B cell (primary cell): ENCODE measurements around the gene CREB3L4. TPM values are rescaled to one million over a fixed set of nuclear protein-coding genes. Genes with fewer than 3 reads are reported as not detected.

ENCODE experiments used
- ATAC-seq: fragments of 200-7000 bp; cut with Tn5 transposase; one replicate; pipeline ENCODE4 v1.10.0; 2021; ENCODE audit warnings: low read depth, mild to moderate bottlenecking, moderate number of reproducible peaks, moderate library complexity
- CTCF ChIA-PET: fragments of 350-600 bp; sonication (Branson Sonifier 250); formaldehyde crosslinking; loops from one replicate; lab custom pipeline; 2021; ENCODE audit warnings: antibody characterized with exemption, inconsistent platforms; lab: Charles Lee
- POLR2A ChIA-PET: fragments of 350-600 bp; sonication (Branson Sonifier 250); formaldehyde crosslinking; loops from one replicate; lab custom pipeline; 2021; ENCODE audit warnings: antibody characterized with exemption; lab: Charles Lee
- DNase-seq: peaks from one replicate; pipeline ENCODE4 v3.0.0; 2013
- H2AFZ ChIP-seq: 2 replicates; pipeline ENCODE4 v1.6.1; 2012; ENCODE audit warnings: mild to moderate bottlenecking, low read depth, low read length; ENCODE audit not compliant: insufficient read depth, poor library complexity, severe bottlenecking
- H3K27ac ChIP-seq, 2 donors: 1 replicate in 1 of 2; 2 replicates in 1 of 2; pipeline ENCODE4 v1.5.1; 2012 to 2013; ENCODE audit warnings: low read length in 2 of 2, mild to moderate bottlenecking in 2 of 2, moderate library complexity in 1 of 2
- H3K27me3 ChIP-seq, 4 experiments: fragments of 200-600 bp in 1 of 4; sonication (generic) in 1 of 4; replicated peaks in 1 of 4; 1 replicate in 2 of 4; 2 replicates in 2 of 4; pipeline versions ENCODE4 v1.6.1 to v1.7.0; 2013 to 2016; ENCODE audit warnings: low read length in 3 of 4, mild to moderate bottlenecking in 2 of 4, mixed read lengths in 1 of 4, moderate library complexity in 1 of 4; ENCODE audit not compliant: insufficient read depth in 4 of 4, control insufficient read depth in 3 of 4; ENCODE audit errors: control extremely low read depth in 1 of 4
- H3K36me3 ChIP-seq, 2 experiments: replicated peaks in 1 of 2; 1 replicate in 1 of 2; 2 replicates in 1 of 2; pipeline versions ENCODE4 v1.6.1 to v1.7.1; 2013; ENCODE audit warnings: low read length in 1 of 2; ENCODE audit not compliant: insufficient read depth in 2 of 2, control insufficient read depth in 1 of 2; ENCODE audit errors: control extremely low read depth in 1 of 2, extremely low read depth in 1 of 2
- H3K4me1 ChIP-seq, 2 donors: fragments of 200-600 bp in 1 of 2; sonication (generic) in 1 of 2; 1 replicate in 1 of 2; 2 replicates in 1 of 2; pipeline versions ENCODE4 v1.5.1 to v1.6.1; 2013 to 2017; ENCODE audit warnings: low read length in 2 of 2; ENCODE audit not compliant: control insufficient read depth in 2 of 2, insufficient read depth in 2 of 2
- H3K4me2 ChIP-seq: replicated peaks from 2 replicates; pipeline ENCODE3; 2012; ENCODE audit warnings: mild to moderate bottlenecking, low read depth, low read length; ENCODE audit not compliant: poor library complexity, severe bottlenecking
- H3K4me3 ChIP-seq, 5 experiments: fragments of 200-600 bp in 1 of 5; sonication (generic) in 1 of 5; 1 replicate in 3 of 5; 2 replicates in 2 of 5; pipeline versions ENCODE4 v1.5.1 to v1.7.0; 2011 to 2016; ENCODE audit warnings: low read length in 4 of 5, mild to moderate bottlenecking in 4 of 5, low read depth in 2 of 5, control low read depth in 1 of 5, moderate library complexity in 1 of 5; ENCODE audit not compliant: insufficient read depth in 1 of 5; ENCODE audit errors: control extremely low read depth in 1 of 5, extremely low read depth in 1 of 5
- H3K79me2 ChIP-seq: fragments of 200-600 bp; sonication (generic); one replicate; pipeline ENCODE4 v1.6.0; 2016; ENCODE audit warnings: low read length; ENCODE audit not compliant: control insufficient read depth, insufficient read depth
- H3K9ac ChIP-seq: fragments of 200-600 bp; sonication (generic); 2 replicates; pipeline ENCODE4 v1.6.1; 2017; ENCODE audit warnings: mild to moderate bottlenecking, low read length, moderate library complexity
- H3K9me3 ChIP-seq, 3 donors: one replicate each; pipeline versions ENCODE4 v1.6.1 to v1.7.1; 2013; ENCODE audit warnings: low read length in 2 of 3; ENCODE audit not compliant: control insufficient read depth in 2 of 3, insufficient read depth in 1 of 3; ENCODE audit errors: control extremely low read depth in 1 of 3
- H4K20me1 ChIP-seq: 2 replicates; pipeline ENCODE4 v1.6.0; 2012; ENCODE audit warnings: mild to moderate bottlenecking, low read length; ENCODE audit not compliant: insufficient read depth, control insufficient read depth, poor library complexity, severe bottlenecking
- H3K27ac Mint-ChIP-seq: one replicate; pipeline ENCODE4 v1.8.0; 2021; ENCODE audit warnings: mixed read lengths
- H3K27me3 Mint-ChIP-seq: one replicate; pipeline ENCODE4 v1.8.0; 2021; ENCODE audit warnings: mixed read lengths
- H3K4me1 Mint-ChIP-seq: one replicate; pipeline ENCODE4 v1.8.0; 2021; ENCODE audit warnings: mixed read lengths
- H3K4me3 Mint-ChIP-seq: one replicate; pipeline ENCODE4 v1.8.0; 2021; ENCODE audit warnings: mixed read lengths
- H3K9me3 Mint-ChIP-seq: one replicate; pipeline ENCODE4 v1.8.0; 2022; ENCODE audit warnings: mixed read lengths; ENCODE audit not compliant: insufficient read depth
- EZH2 ChIP-seq: IDR thresholded peaks from 2 replicates; pipeline ENCODE4 v1.6.1; 2012; ENCODE audit warnings: borderline replicate concordance, low read depth, mild to moderate bottlenecking, moderate library complexity, low read length; ENCODE audit not compliant: insufficient read depth, poor library complexity, severe bottlenecking
- WGBS: methylation state at CpG from one replicate; pipeline ENCODE4 v1.1.5; 2013; ENCODE audit warnings: missing lambda C conversion rate; ENCODE audit not compliant: insufficient coverage; 5-methylcytosine and 5-hydroxymethylcytosine counted together
- intact Hi-C: fragments of 100-400 bp; cut with micrococcal nuclease; formaldehyde crosslinking; loops from one replicate; pipeline ENCODE4 v1.10.0; 2022
- polyA plus RNA-seq: library from polyadenylated mRNA; depleted of rRNA; stranded (reverse); fragments of >200 nt; gene quantifications from 2 replicates; pipeline ENCODE4 v1.2.3, GENCODE V29; 2012
- total RNA-seq, 2 donors: library from RNA; stranded (reverse); fragments of 120-200 nt in 1 of 2; gene quantifications; 1 replicate in 1 of 2; 2 replicates in 1 of 2; pipeline versions ENCODE4 v1.2.3 to v1.2.4, GENCODE V29; 2013 to 2022
- TF ChIP-seq, protein P1 (sequence below): fragments of 200-600 bp; IDR thresholded peaks from one replicate; pipeline ENCODE4 v1.8.0; 2022; ENCODE audit warnings: antibody characterized with exemption, mild to moderate bottlenecking

CREB3L4 gene
- total and polyA plus RNA-seq, 2 donors (not counting 1 experiment from before 2014, with no cell fraction given), result 21.8 to 28.1 TPM

DNA sequence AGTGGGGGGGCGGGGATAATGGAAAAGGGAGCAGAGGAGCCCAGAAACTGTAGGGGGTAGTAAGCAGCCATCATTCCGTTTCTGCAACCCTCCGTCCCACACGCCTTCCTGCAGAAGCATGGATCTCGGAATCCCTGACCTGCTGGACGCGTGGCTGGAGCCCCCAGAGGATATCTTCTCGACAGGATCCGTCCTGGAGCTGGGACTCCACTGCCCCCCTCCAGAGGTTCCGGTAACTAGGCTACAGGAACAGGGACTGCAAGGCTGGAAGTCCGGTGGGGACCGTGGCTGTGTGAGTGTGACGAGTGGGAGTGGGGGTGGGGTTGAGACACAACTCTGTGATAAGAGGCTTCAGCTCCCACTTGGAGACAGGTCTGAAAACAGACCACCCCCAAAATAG, 706 bp downstream of the CREB3L4 start:
- H4K20me1 ChIP-seq, result no peaks in the 10 kb centered on the region
- H3K4me1 ChIP-seq, result peaks cover 37 to 44% of the 10 kb centered on the region in 2 donors
- Mint-ChIP-seq H3K27ac (peak overlapping the region; percentile 82), H3K4me1 (peaks cover 41% of the 10 kb centered on the region), H3K27me3 (no peaks in the 10 kb centered on the region), H3K9me3 (no peaks in the 10 kb centered on the region), H3K4me3 (peak overlapping the region; percentile 98)
- no peak for ATAC-seq
- TF ChIP-seq, protein P1, sequence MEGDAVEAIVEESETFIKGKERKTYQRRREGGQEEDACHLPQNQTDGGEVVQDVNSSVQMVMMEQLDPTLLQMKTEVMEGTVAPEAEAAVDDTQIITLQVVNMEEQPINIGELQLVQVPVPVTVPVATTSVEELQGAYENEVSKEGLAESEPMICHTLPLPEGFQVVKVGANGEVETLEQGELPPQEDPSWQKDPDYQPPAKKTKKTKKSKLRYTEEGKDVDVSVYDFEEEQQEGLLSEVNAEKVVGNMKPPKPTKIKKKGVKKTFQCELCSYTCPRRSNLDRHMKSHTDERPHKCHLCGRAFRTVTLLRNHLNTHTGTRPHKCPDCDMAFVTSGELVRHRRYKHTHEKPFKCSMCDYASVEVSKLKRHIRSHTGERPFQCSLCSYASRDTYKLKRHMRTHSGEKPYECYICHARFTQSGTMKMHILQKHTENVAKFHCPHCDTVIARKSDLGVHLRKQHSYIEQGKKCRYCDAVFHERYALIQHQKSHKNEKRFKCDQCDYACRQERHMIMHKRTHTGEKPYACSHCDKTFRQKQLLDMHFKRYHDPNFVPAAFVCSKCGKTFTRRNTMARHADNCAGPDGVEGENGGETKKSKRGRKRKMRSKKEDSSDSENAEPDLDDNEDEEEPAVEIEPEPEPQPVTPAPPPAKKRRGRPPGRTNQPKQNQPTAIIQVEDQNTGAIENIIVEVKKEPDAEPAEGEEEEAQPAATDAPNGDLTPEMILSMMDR, result no peak
- TF ChIP-seq EZH2, result no peak
- H3K27me3 ChIP-seq, result no peaks in the 10 kb centered on the region
- H3K9me3 ChIP-seq, result no peaks in the 10 kb centered on the region
- ChIA-PET POLR2A (interaction anchor here (0.6 to 5.3 kb wide), 5 partner anchors 11 to 215 kb away, joined by 4 to 64 read pairs (median 25); partner anchors contain the start of genes CRTC2, DENND4B and RPS27), CTCF (interaction anchor here (0.8 to 7.5 kb wide), 10 partner anchors 8 to 334 kb away, joined by 3 to 65 read pairs (median 8); partner anchors contain the start of genes CRTC2, DENND4B, GATAD2B and JTB)
- intact Hi-C loops, result no loop called here
- peak overlapping the region in 1 of 2 donors; percentile 94 for H3K27ac ChIP-seq
- DNase-seq, result no peak
- peak overlapping the region; percentile 90 for H3K9ac ChIP-seq
- H3K79me2 ChIP-seq, result peaks cover 38% of the 10 kb centered on the region
- WGBS, result 26% methylated on average over 9 of the region's 13 CpGs
- peak overlapping the region; percentile 93 for H2AFZ ChIP-seq
- peak overlapping the region; percentile 95 for H3K4me2 ChIP-seq
- H3K36me3 ChIP-seq, result peaks cover 0 to 5% of the 10 kb centered on the region in 2 experiments
- peak overlapping the region in 4 of 5 experiments; percentile 73 to 95 (median 84) for H3K4me3 ChIP-seq

DNA sequence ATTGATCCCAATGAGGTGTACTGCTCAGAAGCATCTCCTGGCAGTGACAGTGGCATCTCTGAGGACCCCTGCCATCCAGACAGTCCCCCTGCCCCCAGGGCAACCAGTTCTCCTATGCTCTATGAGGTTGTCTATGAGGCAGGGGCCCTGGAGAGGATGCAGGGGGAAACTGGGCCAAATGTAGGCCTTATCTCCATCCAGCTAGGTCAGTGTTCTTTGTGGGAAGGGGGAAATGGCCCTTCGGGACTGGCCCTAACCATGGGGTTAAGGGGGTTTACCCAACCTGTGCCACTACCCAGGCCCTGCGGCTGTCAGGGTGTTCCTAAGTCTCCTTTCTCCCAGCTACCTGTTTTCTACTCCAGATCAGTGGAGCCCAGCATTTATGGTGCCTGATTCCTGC, 1.3 kb downstream of the CREB3L4 start:
- Histone ChIP-seq H4K20me1 (no peaks in the 10 kb centered on the region), H3K27ac (no peak overlapping the region), H3K4me1 (peaks cover 35 to 41% of the 10 kb centered on the region in 2 donors), H3K36me3 (peaks cover 0 to 11% of the 10 kb centered on the region in 2 experiments), H3K9ac (no peak overlapping the region), H3K9me3 (no peaks in the 10 kb centered on the region), H3K27me3 (no peaks in the 10 kb centered on the region), H2AFZ (peak overlapping the region; percentile 93), H3K4me3 (no peak overlapping the region), H3K4me2 (peak overlapping the region; percentile 95), H3K79me2 (peaks cover 32% of the 10 kb centered on the region)
- ChIA-PET POLR2A (interaction anchor here (0.6 to 5.3 kb wide), 4 partner anchors 11 to 215 kb away, joined by 11 to 64 read pairs (median 30); partner anchors contain the start of genes CRTC2, DENND4B and RPS27), CTCF (interaction anchor here (0.8 to 3.6 kb wide), 4 partner anchors 17 to 177 kb away, joined by 3 to 26 read pairs (median 6); partner anchors contain the start of gene RAB13)
- 23% methylated on average over 2 of the region's 2 CpGs for WGBS
- Mint-ChIP-seq H3K4me1 (peaks cover 36% of the 10 kb centered on the region), H3K9me3 (no peaks in the 10 kb centered on the region), H3K4me3 (peak overlapping the region; percentile 98), H3K27ac (peak overlapping the region; percentile 82), H3K27me3 (no peaks in the 10 kb centered on the region)
- no peak for DNase-seq
- intact Hi-C loops, result no loop called here
- no peak for ATAC-seq
- TF ChIP-seq, protein P1, result no peak
- no peak for TF ChIP-seq EZH2
